DND-41 (cell line): ENCODE data around the gene JADE2.

ENCODE experiments used
- EZH2 ChIP-seq: IDR thresholded peaks from 3 replicates; pipeline ENCODE4 v1.6.1; 2012; ENCODE audit warnings: borderline replicate concordance, low read depth, mild to moderate bottlenecking, moderate library complexity, low read length, inconsistent platforms; ENCODE audit not compliant: severe bottlenecking
- TF ChIP-seq, protein P1 (sequence below): IDR thresholded peaks from 2 replicates; pipeline ENCODE4 v1.5.1; 2012; ENCODE audit warnings: borderline replicate concordance, low read length, moderate library complexity, mild to moderate bottlenecking; ENCODE audit not compliant: poor library complexity, severe bottlenecking; ENCODE audit errors: extremely low read depth

DNA sequence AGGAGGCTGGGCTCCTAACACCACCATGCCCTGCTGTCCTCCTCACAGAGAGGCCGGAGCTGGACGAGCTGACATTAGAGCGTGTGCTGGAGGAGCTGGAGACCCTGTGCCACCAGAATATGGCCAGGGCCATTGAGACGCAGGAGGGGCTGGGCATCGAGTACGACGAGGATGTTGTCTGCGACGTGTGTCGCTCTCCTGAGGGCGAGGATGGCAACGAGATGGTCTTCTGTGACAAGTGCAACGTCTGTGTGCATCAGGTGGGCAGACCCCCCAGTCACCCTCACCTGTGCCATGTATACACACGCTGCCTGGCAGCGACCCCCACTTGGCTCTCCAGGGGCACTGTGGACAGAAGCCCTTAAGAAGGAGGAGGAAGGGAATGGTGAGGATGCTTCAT, 35.2 kb downstream of the JADE2 start:
- TF ChIP-seq, protein P1, sequence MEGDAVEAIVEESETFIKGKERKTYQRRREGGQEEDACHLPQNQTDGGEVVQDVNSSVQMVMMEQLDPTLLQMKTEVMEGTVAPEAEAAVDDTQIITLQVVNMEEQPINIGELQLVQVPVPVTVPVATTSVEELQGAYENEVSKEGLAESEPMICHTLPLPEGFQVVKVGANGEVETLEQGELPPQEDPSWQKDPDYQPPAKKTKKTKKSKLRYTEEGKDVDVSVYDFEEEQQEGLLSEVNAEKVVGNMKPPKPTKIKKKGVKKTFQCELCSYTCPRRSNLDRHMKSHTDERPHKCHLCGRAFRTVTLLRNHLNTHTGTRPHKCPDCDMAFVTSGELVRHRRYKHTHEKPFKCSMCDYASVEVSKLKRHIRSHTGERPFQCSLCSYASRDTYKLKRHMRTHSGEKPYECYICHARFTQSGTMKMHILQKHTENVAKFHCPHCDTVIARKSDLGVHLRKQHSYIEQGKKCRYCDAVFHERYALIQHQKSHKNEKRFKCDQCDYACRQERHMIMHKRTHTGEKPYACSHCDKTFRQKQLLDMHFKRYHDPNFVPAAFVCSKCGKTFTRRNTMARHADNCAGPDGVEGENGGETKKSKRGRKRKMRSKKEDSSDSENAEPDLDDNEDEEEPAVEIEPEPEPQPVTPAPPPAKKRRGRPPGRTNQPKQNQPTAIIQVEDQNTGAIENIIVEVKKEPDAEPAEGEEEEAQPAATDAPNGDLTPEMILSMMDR, result no peak
- no peak for TF ChIP-seq EZH2
